GM20000 (cell line): ENCODE results near the gene GAMT.

ENCODE experiments used
- DNase-seq: peaks from one replicate; pipeline ENCODE4 v3.0.0; 2012; ENCODE audit warnings: low spot score
- TF ChIP-seq, protein P1 (sequence below): IDR thresholded peaks from 2 replicates; pipeline ENCODE4 v1.5.1; 2012; ENCODE audit warnings: mild to moderate bottlenecking, control low read depth; ENCODE audit errors: extremely low read depth, missing control alignments

Gene GAMT

DNA sequence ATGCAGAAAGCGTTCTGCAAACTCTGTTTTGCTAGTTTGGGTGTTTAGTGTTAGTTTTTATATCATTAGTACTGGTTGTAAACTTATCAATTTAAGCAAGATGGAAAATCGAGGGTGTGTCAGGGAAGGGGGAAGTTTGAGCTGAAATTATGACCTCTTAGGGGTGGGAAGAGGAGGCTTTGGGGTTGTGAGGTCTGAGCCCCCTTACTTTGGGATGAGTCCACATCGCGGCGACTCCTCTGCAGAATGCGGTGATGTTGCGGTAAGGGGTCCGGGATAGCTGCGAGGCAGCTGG lies 18.4 kb downstream of the GAMT start:
- DNase-seq = no peak
- TF ChIP-seq, protein P1, sequence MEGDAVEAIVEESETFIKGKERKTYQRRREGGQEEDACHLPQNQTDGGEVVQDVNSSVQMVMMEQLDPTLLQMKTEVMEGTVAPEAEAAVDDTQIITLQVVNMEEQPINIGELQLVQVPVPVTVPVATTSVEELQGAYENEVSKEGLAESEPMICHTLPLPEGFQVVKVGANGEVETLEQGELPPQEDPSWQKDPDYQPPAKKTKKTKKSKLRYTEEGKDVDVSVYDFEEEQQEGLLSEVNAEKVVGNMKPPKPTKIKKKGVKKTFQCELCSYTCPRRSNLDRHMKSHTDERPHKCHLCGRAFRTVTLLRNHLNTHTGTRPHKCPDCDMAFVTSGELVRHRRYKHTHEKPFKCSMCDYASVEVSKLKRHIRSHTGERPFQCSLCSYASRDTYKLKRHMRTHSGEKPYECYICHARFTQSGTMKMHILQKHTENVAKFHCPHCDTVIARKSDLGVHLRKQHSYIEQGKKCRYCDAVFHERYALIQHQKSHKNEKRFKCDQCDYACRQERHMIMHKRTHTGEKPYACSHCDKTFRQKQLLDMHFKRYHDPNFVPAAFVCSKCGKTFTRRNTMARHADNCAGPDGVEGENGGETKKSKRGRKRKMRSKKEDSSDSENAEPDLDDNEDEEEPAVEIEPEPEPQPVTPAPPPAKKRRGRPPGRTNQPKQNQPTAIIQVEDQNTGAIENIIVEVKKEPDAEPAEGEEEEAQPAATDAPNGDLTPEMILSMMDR = no peak

DNA sequence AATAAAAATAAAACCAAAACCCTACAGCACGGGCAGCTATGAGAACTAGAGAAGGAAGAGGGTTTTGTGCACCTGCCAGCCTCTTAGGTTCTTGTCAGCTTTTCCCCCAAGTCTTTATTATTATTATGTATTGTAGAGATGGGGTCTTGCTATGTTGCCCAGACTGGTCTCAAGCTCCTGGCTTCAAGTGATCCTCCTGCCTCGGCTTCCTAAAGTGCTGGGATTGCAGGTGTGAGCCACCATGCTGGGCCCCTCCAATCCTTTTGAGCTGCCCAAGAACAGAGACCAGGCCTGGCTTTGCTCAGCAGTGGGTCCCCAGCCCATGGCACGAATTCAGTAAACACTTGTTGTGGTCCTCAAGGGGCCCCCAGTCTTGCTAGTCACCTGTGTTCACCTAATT lies 19.1 kb downstream of the GAMT start:
- TF ChIP-seq, protein P1 = no peak
- DNase-seq = no peak

DNA sequence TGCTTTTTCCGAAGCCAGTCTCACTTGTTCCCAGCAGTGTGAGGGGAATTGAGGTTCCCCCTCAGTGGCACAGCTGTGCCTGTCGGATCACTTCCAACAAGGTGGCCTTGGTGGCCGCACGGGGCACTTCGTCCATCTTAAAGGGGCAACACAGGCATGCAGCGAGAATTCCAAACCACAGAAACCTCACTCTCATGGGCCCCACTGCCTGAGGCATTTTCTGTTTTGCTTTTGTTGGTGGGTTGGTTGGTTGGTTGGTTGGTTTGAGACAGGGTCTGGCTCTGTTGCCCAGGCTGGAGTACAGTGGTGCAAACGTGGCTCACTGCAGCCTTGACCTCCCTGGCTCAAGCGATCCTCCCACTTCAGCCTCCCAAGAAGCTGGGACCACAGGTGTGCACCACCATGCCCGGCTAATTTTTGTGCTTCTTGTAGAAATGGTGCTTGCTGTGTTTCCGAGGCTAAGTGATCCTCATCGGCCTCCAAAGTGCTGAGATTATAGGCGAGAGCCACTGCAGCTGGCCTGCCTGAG lies 21.3 kb downstream of the GAMT start:
- DNase-seq = no peak
- TF ChIP-seq, protein P1 = no peak

DNA sequence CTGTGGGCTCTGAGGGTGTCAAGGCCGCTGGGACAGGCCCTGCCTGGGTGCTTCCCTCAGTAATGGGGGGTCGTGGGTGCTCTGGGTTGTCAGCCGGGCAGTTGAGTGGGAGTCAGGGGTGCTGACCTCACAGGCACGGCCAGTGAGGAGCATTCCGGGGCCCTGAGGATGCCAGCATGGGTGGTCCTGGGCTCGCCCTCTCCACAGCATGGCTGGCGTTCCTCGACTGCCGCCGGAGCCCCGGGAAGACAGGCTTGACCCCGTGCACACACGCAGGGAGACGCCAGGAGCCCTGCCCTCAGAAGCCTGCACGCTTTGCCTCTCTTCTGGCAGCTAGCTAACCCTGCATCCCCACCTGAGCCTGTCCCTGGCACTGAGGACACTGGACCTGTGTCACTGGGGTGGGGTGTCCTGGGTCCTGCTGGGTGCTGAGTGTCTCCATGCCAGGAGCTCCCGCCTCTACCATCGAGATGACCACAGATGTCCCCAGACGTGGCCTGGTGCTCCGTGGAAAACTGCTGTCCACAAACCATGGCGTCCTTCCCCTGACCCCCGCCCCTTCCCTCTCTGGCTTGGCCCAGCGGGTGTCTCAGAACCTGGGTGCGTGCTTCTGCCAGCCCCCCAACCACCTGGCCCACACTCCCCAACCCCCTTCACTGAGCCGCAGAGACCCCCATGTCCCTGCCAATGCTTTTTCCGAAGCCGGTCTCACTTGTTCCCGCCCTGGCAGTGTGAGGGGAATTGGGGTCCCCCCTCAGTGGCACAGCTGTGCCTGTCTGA lies 22.0 kb downstream of the GAMT start:
- no peak for DNase-seq
- TF ChIP-seq, protein P1 = no peak

DNA sequence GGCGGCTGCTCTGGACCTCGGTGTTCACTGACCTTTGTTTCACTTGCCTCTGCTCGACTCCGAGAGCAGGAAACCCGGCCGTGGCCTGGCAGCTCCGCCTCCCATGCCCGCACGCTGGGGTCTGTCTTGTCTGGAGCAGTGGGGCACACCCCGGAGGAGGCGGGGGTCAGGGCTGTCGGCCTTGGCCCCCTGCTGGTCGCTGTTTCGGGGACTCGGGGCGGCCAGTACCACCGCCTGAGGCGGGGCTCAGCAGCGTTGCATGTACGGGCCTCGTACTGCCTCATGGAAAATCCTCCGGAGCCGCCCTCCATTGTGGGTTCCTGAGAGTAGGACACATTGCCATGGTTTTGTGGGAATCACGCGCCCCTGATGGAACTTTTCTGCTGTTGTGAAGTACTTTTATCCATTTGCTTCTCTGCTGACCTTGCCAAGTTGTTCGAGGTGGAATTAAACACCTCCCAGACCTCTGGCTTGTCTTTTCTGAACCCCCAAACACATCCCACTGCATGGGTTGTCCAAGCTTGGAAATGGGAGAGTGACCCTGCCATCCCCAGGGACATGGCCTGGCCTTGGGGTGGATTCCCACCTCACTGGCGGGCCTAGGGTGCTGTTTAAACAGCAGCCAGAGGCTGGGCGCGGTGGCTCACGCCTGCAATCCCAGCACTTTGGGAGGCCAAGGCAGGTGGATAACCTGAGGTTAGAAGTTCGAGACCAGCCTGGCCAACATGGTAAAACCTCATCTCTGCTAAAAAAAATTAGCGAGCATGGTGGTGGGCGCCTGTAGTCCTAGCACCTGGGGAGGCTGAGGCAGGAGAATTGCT lies 23.2 kb downstream of the GAMT start:
- TF ChIP-seq, protein P1 = no peak

DNA sequence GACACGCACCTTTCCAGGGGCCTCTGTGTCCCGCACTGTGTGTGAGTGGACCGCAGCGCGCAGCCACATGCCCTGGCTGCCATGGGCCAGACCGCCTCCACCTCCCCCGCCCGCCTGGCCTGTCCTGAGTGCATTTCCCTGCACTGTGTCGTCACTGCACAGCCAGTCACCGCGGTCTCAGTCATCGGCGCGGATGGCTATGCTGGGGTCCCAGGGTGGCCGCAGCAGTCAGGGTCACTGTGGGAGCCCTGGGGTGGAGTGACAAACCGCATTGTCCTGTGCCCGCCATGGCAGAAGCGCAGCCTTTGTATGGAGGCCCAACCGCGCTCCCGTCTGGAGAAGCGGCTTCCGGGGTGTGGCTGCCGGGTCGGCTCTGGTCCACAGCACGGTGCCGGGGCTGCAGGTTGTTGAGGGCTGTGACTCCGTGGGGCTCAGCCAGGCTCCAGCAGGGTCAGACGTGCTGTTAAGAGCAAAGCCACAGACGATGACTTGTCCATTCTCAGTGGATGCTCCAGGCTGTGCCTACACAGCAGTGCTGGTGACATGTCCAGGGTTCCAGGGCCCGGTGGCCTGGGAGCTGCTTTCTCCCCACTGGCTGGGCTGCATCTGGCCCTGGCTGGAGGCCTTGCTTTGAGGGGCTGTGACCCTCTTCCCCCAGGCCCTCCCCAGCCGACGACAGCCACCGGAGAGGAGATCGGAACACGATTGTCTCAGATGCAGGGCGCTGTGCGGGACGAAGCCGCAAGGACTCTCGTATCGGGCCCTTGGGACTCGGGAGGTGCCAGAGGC lies 24.0 kb downstream of the GAMT start:
- TF ChIP-seq, protein P1 = no peak
- DNase-seq = no peak

More for the DNA sequence above, 23.2 kb downstream of the GAMT start:
- no peak for DNase-seq
